HG03439 (cell line): ENCODE data around the gene AQP9.

ENCODE experiments used
- ATAC-seq: cut with Tn5 transposase; IDR thresholded peaks from one replicate; pipeline ENCODE4 v1.9.1; 2021; ENCODE audit warnings: mild to moderate bottlenecking, moderate library complexity; ENCODE audit not compliant: unreplicated experiment

AQP9 gene

GRCh38 chr15:58221591-58222241 is 83.5 kb downstream of the AQP9 start:
- no peak for ATAC-seq

GRCh38 chr15:58222679-58223078 is 84.5 kb downstream of the AQP9 start:
- ATAC-seq, result no peak

GRCh38 chr15:58223432-58223831 is 85.3 kb downstream of the AQP9 start:
- ATAC-seq, result no peak

GRCh38 chr15:58224068-58224467 is 85.9 kb downstream of the AQP9 start:
- ATAC-seq, result no peak

GRCh38 chr15:58227706-58228543 is 89.7 kb downstream of the AQP9 start:
- no peak for ATAC-seq

GRCh38 chr15:58228718-58229117 is 90.5 kb downstream of the AQP9 start:
- no peak for ATAC-seq

GRCh38 chr15:58229297-58229768 is 91.2 kb downstream of the AQP9 start:
- no peak for ATAC-seq

GRCh38 chr15:58232281-58233065 is 94.3 kb downstream of the AQP9 start:
- no peak for ATAC-seq

- ATAC-seq, result no peak
Measured at GRCh38 chr15:58233341-58233740, 95.2 kb downstream of the AQP9 start.
